GM12864 (cell line): ENCODE data around the gene TSPOAP1.
"Not testable (repeated sequence)": the region's sequence is repeated elsewhere in the genome, so short reads cannot be mapped to it uniquely, and the experiment has no call there.

Experiments used
- DNase-seq: peaks from one replicate; pipeline ENCODE4 v3.0.0-alpha.2; 2011; ENCODE audit warnings: low read depth
- H3K4me3 ChIP-seq: 2 replicates; pipeline ENCODE4 v1.5.1; 2011; ENCODE audit warnings: mild to moderate bottlenecking, low read depth, low read length, control low read depth
- CTCF ChIP-seq: IDR thresholded peaks from 2 replicates; pipeline ENCODE4 v1.5.1; 2011; ENCODE audit warnings: low read depth, mild to moderate bottlenecking, moderate library complexity, low read length, control low read depth, inconsistent platforms; ENCODE audit errors: missing control alignments

Gene TSPOAP1

GRCh38 chr17:58345500-58345899 lies 16.9 kb upstream of the TSPOAP1 start:
- H3K4me3 ChIP-seq: peak overlapping the region; percentile 53; the same call in 1 of the 2 replicates
- TF ChIP-seq CTCF: no peak

GRCh38 chr17:58344791-58345157 lies 16.2 kb upstream of the TSPOAP1 start:
- peak; percentile 69 for DNase-seq
- TF ChIP-seq CTCF: peak; percentile 72
- H3K4me3 ChIP-seq: peak overlapping the region; percentile 53

More at GRCh38 chr17:58345500-58345899, 16.9 kb upstream of the TSPOAP1 start:
- DNase-seq: no peak

GRCh38 chr17:58344047-58344790 lies 15.6 kb upstream of the TSPOAP1 start:
- H3K4me3 ChIP-seq: peak overlapping the region; percentile 53
- TF ChIP-seq CTCF: no peak
- peak; percentile 97 for DNase-seq

GRCh38 chr17:58343131-58343530 lies 14.5 kb upstream of the TSPOAP1 start:
- TF ChIP-seq CTCF: no peak
- DNase-seq: no peak
- H3K4me3 ChIP-seq: peak overlapping the region; percentile 53

GRCh38 chr17:58341861-58342475 lies 13.4 kb upstream of the TSPOAP1 start:
- no peak for TF ChIP-seq CTCF
- H3K4me3 ChIP-seq: peak overlapping the region; percentile 31
- DNase-seq: no peak

- not testable (repeated sequence) for DNase-seq
- peak overlapping the region; percentile 97; the same call in 1 of the 2 replicates for H3K4me3 ChIP-seq
Measured at GRCh38 chr17:58341136-58341860, 12.7 kb upstream of the TSPOAP1 start.

GRCh38 chr17:58340405-58340876 lies 11.8 kb upstream of the TSPOAP1 start:
- no peak for TF ChIP-seq CTCF
- H3K4me3 ChIP-seq: peak overlapping the region; percentile 97
- DNase-seq: no peak
